Duodenal mucosa (tissue), 2 donors: ENCODE measurements around the gene TDRD10.
"Not testable (repeated sequence)": the region's sequence is repeated elsewhere in the genome, so short reads cannot be mapped to it uniquely, and the experiment has no call there.

ENCODE experiments used
- H3K27ac ChIP-seq: one replicate; pipeline ENCODE4 v1.7.0; 2013; ENCODE audit warnings: low read depth, low read length
- H3K27me3 ChIP-seq, 2 donors: one replicate each; pipeline ENCODE4 v1.7.0; 2013; ENCODE audit warnings: low read length in 2 of 2, control low read depth in 1 of 2; ENCODE audit not compliant: insufficient read depth in 2 of 2, control insufficient read depth in 1 of 2
- H3K36me3 ChIP-seq, 2 donors: one replicate each; pipeline ENCODE4 v1.7.0; 2013; ENCODE audit warnings: low read length in 2 of 2, control low read depth in 1 of 2; ENCODE audit not compliant: insufficient read depth in 2 of 2, control insufficient read depth in 1 of 2
- H3K4me1 ChIP-seq, 2 donors: one replicate each; pipeline ENCODE4 v1.7.0; 2013; ENCODE audit warnings: low read length in 2 of 2, control low read depth in 1 of 2; ENCODE audit not compliant: insufficient read depth in 2 of 2, control insufficient read depth in 1 of 2
- H3K4me3 ChIP-seq, 2 donors: one replicate each; pipeline ENCODE4 v1.7.0; 2013; ENCODE audit warnings: low read length in 2 of 2, low read depth in 1 of 2
- H3K9ac ChIP-seq, 2 donors: one replicate each; pipeline ENCODE4 v1.7.0; 2013; ENCODE audit warnings: low read length in 2 of 2, low read depth in 1 of 2
- H3K9me3 ChIP-seq, 2 donors: one replicate each; pipeline ENCODE4 v1.7.0; 2013; ENCODE audit warnings: low read length in 2 of 2, control low read depth in 1 of 2; ENCODE audit not compliant: control insufficient read depth in 1 of 2

The TDRD10 gene

GRCh38 chr1:154479764-154480421 is 22.1 kb upstream of the TDRD10 start:
- no peaks in the 10 kb centered on the region for H3K36me3 ChIP-seq
- H3K9me3 ChIP-seq: no peaks in the 10 kb centered on the region
- no peak overlapping the region for H3K4me3 ChIP-seq
- H3K27me3 ChIP-seq: no peaks in the 10 kb centered on the region
- H3K4me1 ChIP-seq: peaks cover 11 to 19% of the 10 kb centered on the region in 2 donors
- H3K27ac ChIP-seq: no peak overlapping the region
- no peak overlapping the region for H3K9ac ChIP-seq

GRCh38 chr1:154481053-154481452 is 21.0 kb upstream of the TDRD10 start:
- peaks cover 11 to 20% of the 10 kb centered on the region in 2 donors for H3K4me1 ChIP-seq
- no peak overlapping the region for H3K9ac ChIP-seq
- H3K27me3 ChIP-seq: no peaks in the 10 kb centered on the region
- no peaks in the 10 kb centered on the region for H3K9me3 ChIP-seq
- H3K36me3 ChIP-seq: peaks cover 0 to 5% of the 10 kb centered on the region in 2 donors
- H3K27ac ChIP-seq: no peak overlapping the region
- no peak overlapping the region for H3K4me3 ChIP-seq

DNA sequence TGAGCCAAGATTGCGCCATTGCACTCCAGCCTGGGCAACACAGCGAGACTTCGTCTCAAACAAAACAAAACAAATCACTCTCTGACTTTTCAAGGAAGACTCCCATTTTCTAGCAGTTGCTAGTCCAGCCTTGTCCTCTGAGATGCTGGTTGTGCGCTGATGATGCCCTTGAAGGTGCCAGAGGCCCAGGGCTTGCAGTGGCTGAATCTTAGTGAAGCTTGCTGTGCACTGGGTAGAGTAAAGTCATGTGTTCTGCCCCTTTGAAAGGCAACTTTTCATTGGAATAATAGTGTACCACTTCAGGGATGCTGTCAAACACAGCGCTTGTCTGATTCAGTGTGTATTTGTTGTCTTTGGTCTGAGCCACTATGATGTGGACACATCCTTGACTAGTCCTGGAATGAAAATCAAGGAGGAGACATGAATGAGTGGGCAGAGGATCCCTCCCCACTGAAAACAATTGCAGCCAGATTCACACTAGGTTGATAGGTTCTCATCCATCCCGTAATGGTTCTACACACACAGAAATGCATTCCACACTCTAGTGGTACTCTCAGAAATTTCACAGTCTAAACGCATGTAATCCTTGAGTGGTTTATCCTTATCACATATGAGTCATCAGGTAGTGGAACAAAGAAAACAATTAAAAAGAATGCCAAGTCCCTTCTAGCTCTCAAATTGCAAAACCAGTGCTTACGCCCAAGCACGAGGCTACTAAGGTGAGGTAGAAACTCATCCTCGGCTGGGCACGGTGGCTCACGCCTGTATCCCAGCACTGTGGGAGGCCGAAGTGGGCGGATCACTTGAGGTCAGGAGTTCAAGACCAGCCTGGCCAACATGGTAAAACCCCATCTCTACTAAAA is 17.8 kb upstream of the TDRD10 start:
- Histone ChIP-seq H3K27ac (no peak overlapping the region), H3K27me3 (no peaks in the 10 kb centered on the region), H3K4me1 (peaks cover 0 to 4% of the 10 kb centered on the region in 2 donors), H3K9ac (no peak overlapping the region), H3K36me3 (peaks cover 0 to 5% of the 10 kb centered on the region in 2 donors), H3K4me3 (no peak overlapping the region), H3K9me3 (no peaks in the 10 kb centered on the region)

- H3K9ac ChIP-seq: no peak overlapping the region
- no peak overlapping the region for H3K27ac ChIP-seq
- no peaks in the 10 kb centered on the region for H3K27me3 ChIP-seq
- no peaks in the 10 kb centered on the region for H3K9me3 ChIP-seq
- H3K4me3 ChIP-seq: no peak overlapping the region
- H3K36me3 ChIP-seq: peaks cover 0 to 5% of the 10 kb centered on the region in 2 donors
- peaks cover 0 to 8% of the 10 kb centered on the region in 2 donors for H3K4me1 ChIP-seq
Measured at GRCh38 chr1:154485106-154485505, 16.9 kb upstream of the TDRD10 start.

DNA sequence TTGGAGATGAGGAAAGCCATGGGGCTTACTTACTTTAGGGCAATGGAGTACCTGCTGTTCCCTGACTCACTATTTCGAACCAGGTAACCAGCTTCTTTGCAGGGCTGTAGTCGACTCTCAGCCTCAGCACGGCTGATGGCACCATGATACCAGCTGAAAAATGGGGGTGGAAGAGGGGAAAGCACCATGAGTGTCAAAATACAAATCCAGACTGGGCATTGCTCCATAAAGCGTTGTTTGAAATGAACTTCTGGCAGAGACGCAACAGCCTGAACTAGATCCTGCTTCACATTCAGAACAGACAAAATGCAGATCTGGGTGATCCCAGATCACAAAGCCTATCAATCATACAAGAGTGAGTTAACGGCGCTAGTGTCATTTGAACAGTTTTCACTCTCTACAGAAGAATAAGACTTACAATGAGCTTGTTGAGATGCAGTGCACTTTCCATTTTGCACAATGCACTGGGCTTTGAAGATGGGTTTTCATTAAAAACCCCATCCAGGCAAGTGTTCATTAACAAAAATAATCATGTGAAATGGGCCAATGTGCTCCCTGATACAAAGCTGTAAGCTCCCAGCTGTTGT is 16.0 kb upstream of the TDRD10 start:
- Histone ChIP-seq H3K4me1 (peaks cover 0 to 8% of the 10 kb centered on the region in 2 donors), H3K4me3 (no peak overlapping the region), H3K27me3 (no peaks in the 10 kb centered on the region), H3K27ac (no peak overlapping the region), H3K36me3 (peaks cover 0 to 5% of the 10 kb centered on the region in 2 donors), H3K9ac (no peak overlapping the region), H3K9me3 (no peaks in the 10 kb centered on the region)

DNA sequence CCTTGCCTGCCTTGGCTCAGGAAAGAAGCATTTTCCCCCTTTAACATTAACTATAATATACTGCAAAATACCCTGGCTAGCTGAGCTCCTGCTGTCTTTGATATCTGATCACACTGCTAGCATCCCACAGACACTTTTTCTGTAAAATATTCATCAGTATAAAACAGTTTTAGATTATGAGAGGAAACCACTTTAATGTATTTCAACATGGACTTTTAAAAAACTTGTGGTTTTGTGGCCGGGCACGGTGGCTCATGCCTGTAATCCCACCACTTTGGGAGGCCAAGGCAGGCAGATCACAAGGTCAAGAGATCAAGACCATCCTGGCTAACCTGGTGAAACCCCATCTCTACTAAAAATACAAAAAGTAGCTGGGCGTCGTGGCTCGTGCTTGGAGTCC is 15.3 kb upstream of the TDRD10 start:
- not testable (repeated sequence) for H3K4me3 ChIP-seq, H3K36me3 ChIP-seq, H3K27ac ChIP-seq, H3K9ac ChIP-seq, H3K9me3 ChIP-seq, H3K4me1 ChIP-seq, H3K27me3 ChIP-seq

DNA sequence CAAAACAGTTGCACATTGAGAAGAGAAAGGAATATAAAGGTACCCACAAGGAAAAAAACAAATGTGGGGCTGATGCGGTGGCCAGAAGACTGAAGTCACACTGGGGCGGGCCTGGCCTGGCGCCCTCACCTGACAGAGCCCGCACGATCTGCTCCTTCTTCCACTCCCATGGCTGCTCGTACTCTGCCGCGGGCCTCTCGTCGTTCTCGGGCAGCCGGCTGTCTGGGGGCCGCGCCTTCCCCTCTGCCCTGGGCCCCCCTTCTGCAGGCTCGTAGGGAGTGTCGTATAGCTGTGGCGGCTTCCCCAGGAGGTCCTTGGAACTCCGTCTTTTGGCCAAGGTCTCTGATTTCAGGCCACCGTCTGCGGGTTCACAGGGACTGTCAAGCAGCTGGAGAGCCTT is 13.1 kb upstream of the TDRD10 start:
- Histone ChIP-seq H3K27ac (no peak overlapping the region), H3K27me3 (no peaks in the 10 kb centered on the region), H3K9me3 (no peaks in the 10 kb centered on the region), H3K4me1 (peaks cover 0 to 10% of the 10 kb centered on the region in 2 donors), H3K4me3 (no peak overlapping the region), H3K36me3 (peaks cover 0 to 5% of the 10 kb centered on the region in 2 donors), H3K9ac (no peak overlapping the region)

DNA sequence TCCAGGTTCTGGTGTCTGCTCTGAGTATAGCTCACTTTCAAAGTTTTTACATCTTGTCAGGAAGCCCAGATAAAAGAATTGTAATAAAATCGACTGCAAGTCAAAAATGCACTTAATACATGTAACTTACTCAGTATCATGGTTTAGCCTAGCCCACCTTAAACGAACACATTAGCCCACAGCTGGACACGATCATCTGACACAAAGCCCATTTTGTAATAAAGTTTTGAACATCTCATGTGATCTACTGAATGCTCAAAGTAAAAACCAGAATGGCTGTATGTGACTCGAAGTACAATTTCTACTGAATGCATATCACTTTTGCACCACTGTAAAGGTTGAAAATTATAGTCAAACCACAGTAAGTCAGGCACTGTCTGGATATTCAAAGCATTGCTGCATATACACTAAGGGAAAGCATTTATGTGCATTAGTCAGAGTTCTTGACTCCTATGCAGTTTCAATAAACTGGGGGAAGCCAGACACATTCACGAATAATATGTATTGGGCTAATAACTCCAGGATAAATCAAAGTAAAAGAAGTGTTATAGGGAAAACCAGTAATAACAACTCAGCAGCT is 12.2 kb upstream of the TDRD10 start:
- no peak overlapping the region for H3K4me3 ChIP-seq
- H3K4me1 ChIP-seq: peaks cover 0 to 10% of the 10 kb centered on the region in 2 donors
- H3K9me3 ChIP-seq: no peaks in the 10 kb centered on the region
- no peaks in the 10 kb centered on the region for H3K27me3 ChIP-seq
- H3K36me3 ChIP-seq: peaks cover 0 to 5% of the 10 kb centered on the region in 2 donors
- no peak overlapping the region for H3K9ac ChIP-seq
- H3K27ac ChIP-seq: no peak overlapping the region

DNA sequence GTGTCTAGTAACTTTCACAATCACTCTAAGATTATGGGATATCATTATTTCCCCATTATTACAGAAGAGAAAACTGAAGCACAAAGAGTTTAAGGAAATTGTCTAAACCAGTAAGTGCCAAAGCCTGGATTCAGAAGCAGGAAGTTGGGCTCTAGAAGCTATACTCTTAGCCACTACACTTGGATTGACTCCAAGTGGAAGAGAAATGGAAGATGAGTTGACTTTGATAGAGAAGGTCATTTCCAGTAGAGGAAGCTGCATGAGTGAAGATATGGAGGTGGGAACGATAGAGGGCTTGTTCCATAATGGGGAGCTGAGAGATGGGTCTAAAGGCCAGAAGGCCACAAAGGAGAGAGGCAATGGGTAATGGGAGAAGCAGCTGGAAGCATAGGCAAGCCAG is 11.7 kb upstream of the TDRD10 start:
- H3K9me3 ChIP-seq: no peaks in the 10 kb centered on the region
- H3K4me3 ChIP-seq: no peak overlapping the region
- H3K36me3 ChIP-seq: peaks cover 0 to 5% of the 10 kb centered on the region in 2 donors
- H3K27me3 ChIP-seq: no peaks in the 10 kb centered on the region
- H3K4me1 ChIP-seq: peaks cover 0 to 10% of the 10 kb centered on the region in 2 donors
- H3K27ac ChIP-seq: no peak overlapping the region
- no peak overlapping the region for H3K9ac ChIP-seq

DNA sequence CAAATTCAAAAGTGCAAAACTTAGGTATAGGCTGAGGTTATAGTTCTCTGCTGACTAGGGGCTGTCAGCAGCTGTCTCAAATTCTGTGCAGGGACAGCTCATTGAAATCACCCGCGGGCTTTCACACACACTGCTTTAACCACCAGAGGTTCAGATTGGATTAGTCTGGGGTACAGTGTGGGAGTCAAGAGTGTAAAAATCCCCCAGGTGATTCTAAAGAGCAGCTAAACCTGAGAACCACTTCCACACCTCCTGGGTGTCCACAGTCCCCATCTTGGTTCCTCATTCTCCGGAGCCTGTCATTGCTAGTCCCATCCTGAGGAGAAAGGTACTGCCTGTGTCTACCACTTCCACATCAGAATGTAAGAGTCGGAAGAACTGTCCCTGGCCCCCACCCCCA is 9.9 kb upstream of the TDRD10 start:
- Histone ChIP-seq H3K36me3 (no peaks in the 10 kb centered on the region), H3K4me3 (no peak overlapping the region), H3K9ac (no peak overlapping the region), H3K27ac (no peak overlapping the region), H3K27me3 (no peaks in the 10 kb centered on the region), H3K9me3 (no peaks in the 10 kb centered on the region), H3K4me1 (peaks cover 0 to 9% of the 10 kb centered on the region in 2 donors)
